NCI-H748 (cell line): ENCODE results near the gene SLC6A11.

Experiments used
- DNase-seq: peaks from one replicate; lab custom pipeline; 2025; ENCODE audit not compliant: unreplicated experiment; lab: John Stamatoyannopoulos, UW

SLC6A11 gene

GRCh38 chr3:10816019-10816862 is at the start of gene SLC6A11:
Gene SLC6A11, plus strand, starts transcription at chr3:10816228. Its CDS starts 38 bp downstream, at chr3:10816266.
- no peak for DNase-seq

GRCh38 chr3:10768708-10769394 is 47.2 kb upstream of the SLC6A11 start:
- no peak for DNase-seq

- no peak for DNase-seq
Observed at GRCh38 chr3:10770547-10770946, 45.5 kb upstream of the SLC6A11 start.

GRCh38 chr3:10770981-10771380 is 45.0 kb upstream of the SLC6A11 start:
- no peak for DNase-seq

GRCh38 chr3:10771486-10772270 is 44.4 kb upstream of the SLC6A11 start:
- no peak for DNase-seq

- DNase-seq = no peak
Observed at GRCh38 chr3:10772271-10773161, 43.5 kb upstream of the SLC6A11 start.

- DNase-seq = no peak
Observed at GRCh38 chr3:10774129-10774670, 41.8 kb upstream of the SLC6A11 start.

GRCh38 chr3:10774825-10775224 is 41.2 kb upstream of the SLC6A11 start:
- no peak for DNase-seq

GRCh38 chr3:10775259-10775658 is 40.8 kb upstream of the SLC6A11 start:
- no peak for DNase-seq

- DNase-seq = no peak
Observed at GRCh38 chr3:10775828-10776227, 40.2 kb upstream of the SLC6A11 start.

- no peak for DNase-seq
Observed at GRCh38 chr3:10777627-10778026, 38.4 kb upstream of the SLC6A11 start.

GRCh38 chr3:10778492-10779292 is 37.3 kb upstream of the SLC6A11 start:
- no peak for DNase-seq

- no peak for DNase-seq
Observed at GRCh38 chr3:10779293-10779805, 36.7 kb upstream of the SLC6A11 start.

GRCh38 chr3:10780243-10780642 is 35.8 kb upstream of the SLC6A11 start:
- DNase-seq = no peak

GRCh38 chr3:10780922-10781321 is 35.1 kb upstream of the SLC6A11 start:
- DNase-seq = no peak

- no peak for DNase-seq
Observed at GRCh38 chr3:10781981-10782380, 34.0 kb upstream of the SLC6A11 start.

- peak; percentile 26 for DNase-seq
Observed at GRCh38 chr3:10783360-10784351, 32.4 kb upstream of the SLC6A11 start.

- DNase-seq = no peak
Observed at GRCh38 chr3:10786640-10787039, 29.4 kb upstream of the SLC6A11 start.
